DMS79 treated with DMSO at 0.1 percent for 48 hours (cell line): ENCODE measurements around the gene TPI1.
A peak's percentile ranks its signal among the peaks of the same experiment; 100 is the strongest.

Experiments
- DNase-seq: peaks from one replicate; lab custom pipeline; 2025; lab: John Stamatoyannopoulos, UW

The TPI1 gene

GRCh38 chr12:6867413-6868210 lies at the start of gene TPI1:
Gene TPI1 (plus strand): TSS chr12:6867531. CDS start chr12:6867567, 36 bp downstream.
- peak; percentile 74 for DNase-seq

DNA sequence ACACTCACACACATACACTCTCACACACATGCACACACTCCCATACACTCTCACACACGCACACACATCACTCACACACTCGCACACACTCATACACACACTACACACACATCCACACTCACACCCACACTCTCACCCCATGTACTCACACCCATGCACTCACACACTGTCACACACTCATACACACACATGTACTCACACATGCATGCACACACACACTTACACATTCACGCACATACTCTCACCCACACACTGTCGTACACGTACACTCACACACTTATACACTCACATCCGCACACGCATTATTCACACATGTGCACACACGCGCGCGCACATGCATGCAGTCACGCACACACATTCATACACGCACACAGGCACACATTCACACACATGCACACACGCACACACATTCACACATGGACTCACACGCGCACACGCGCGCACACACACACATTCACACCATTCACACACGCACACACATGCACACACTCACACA lies 49.6 kb upstream of the TPI1 start:
- DNase-seq = no peak

DNA sequence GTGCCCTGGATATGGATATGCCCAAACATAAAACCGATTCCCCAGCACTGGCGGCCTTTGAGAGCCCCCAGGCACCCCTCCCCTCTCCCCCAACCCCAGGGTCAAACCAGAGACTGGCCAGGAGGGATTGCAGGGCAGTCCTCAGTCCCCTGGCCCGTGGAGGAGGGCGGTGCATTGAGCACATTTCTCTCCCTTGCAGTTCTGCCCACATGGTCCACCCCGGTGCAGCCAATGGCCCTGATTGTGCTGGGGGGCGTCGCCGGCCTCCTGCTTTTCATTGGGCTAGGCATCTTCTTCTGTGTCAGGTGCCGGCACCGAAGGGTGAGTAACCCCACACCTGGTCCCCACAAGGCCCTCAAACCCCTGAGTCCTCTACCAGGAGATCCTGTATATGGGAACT lies 49.1 kb upstream of the TPI1 start:
- no peak for DNase-seq

- DNase-seq = no peak
Observed at GRCh38 chr12:6818645-6819044, 48.7 kb upstream of the TPI1 start.

DNA sequence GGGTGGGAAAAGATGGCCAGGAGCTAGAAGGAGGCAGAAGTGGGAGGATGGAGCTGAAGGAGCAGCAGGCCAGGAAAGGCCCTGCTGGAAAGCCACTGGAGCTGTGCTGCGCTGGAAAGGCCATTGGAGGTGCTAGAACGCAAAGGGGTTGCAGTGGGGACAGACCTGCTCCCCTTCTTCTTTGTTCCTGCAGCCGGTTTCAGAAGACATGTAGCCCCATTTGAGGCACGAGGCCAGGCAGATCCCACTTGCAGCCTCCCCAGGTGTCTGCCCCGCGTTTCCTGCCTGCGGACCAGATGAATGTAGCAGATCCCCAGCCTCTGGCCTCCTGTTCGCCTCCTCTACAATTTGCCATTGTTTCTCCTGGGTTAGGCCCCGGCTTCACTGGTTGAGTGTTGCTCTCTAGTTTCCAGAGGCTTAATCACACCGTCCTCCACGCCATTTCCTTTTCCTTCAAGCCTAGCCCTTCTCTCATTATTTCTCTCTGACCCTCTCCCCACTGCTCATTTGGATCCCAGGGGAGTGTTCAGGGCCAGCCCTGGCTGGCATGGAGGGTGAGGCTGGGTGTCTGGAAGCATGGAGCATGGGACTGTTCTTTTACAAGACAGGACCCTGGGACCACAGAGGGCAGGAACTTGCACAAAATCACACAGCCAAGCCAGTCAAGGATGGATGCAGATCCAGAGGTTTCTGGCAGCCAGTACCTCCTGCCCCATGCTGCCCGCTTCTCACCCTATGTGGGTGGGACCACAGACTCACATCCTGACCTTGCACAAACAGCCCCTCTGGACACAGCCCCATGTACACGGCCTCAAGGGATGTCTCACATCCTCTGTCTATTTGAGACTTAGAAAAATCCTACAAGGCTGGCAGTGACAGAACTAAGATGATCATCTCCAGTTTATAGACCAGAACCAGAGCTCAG lies 48.0 kb upstream of the TPI1 start:
- no peak for DNase-seq

GRCh38 chr12:6820166-6820565 lies 47.2 kb upstream of the TPI1 start:
- no peak for DNase-seq

DNA sequence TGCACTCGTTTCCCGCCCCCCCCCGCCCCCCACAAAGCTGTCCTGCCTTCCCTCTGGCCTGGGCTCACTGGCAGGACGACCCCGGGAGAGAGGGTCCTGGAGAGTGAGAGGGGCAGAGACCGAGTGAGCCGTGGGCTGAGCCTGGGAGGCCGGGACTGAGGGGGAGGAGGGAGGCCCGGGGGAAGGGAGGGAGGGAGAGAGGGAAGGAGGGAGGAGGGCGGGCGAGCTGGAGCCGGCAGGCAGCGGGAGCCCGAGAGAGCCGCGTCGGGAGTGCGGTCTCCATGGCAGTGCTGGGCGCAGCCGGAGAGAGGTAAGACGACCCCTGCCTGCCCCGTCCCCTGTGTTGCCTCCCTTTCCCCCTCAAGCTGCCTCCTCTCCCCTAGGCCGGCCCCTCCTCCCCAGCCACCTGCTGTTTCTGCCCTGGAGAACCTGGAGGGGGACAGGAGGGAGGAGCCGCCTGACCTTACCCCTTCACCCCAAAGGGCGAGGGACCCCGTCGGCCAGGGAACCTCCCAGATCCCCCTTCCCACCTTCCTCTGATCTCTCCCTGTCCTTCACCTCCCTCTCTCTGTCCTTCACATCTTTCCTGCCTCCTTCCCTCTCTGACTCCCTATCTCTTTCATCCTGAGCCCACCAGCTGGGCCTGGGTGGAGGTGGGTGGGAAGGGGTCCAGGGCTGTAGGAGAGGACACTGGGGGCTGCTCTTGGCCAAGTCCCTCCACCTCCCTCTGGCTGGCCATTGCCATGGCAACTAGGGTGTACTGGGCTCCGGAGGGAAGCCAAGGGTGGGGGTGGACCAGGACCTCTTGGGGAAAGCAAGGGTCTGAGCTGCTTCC lies 45.5 kb upstream of the TPI1 start, which contains the start of gene GPR162:
Gene GPR162, plus strand, starts transcription at position 231 of the 835 bp plus-strand sequence. CDS start 2,078 bp downstream, outside the sequence.
- peak; percentile 74 for DNase-seq

DNA sequence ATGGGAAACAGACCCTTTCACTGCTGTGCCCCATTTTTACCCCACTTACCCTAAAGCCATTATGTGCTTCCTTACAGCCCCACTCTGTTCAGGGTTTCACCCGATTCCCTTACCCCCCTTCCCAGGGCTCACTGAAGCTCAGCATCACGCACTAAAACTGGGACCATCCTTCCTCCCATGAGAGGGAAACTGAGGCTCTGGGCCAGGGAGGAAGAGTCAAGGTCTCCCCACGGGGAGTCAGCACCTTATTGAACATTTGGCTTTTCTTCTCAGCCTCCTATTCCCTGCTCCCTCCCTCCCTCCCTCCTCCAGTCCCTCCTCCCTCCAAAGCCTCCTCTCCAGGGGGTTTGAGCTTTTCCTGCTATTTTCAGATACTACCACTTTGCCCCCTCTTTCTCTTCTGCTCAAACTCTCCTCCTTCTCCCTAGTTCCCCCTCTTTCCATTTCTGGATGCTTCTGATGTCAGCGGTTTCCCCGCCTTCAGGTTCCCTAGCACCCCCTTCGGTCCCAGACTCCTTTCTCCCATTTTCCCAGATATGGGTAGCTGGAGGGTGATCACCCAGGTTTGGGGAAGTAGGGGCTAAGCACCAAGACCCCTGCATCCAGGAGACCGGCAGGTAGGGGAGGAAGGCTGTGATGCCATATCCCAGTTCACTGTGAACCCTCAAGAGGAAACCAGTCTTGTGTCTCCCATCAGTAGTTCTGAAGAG lies 44.8 kb upstream of the TPI1 start:
- DNase-seq = no peak

DNA sequence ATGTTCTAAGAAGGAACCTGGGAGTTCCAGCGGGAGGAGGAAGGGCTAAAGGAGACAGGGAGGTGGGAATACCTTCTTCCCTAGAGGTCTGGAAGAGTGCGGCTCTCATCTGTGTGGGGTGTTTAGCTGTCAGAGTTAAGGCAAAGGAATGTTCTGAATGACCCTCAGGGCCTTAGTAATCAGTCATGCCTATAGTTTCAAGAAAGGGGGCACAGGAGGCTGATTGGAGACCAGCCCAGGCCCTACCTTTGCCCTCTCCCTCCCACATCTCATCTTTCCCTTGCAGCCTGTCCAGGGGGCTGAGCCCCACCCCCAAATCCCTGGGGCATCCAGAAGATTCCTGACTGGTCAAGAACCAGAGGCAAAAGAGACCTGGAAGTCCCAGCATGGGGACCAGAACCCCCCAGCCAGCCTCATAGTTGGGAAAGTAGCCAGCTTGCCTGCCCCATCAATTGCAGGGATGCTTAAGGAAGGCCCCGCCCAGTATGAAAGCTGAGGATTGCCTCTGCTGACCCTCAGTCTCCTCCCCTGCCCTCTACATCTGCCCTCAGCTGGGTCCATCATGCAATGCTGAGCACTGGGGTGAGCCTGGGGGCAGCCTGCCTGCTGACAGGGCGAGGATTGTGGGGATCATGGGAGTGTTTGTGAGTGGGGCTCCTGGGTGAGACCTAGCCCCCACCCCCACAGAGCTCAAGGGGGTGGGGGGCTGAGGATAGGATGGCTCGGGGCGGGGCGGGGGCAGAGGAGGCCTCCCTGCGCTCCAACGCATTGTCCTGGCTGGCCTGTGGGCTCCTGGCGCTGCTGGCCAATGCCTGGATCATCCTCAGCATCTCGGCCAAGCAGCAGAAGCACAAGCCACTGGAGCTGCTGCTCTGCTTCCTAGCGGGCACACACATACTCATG lies 43.9 kb upstream of the TPI1 start:
- DNase-seq = no peak

DNA sequence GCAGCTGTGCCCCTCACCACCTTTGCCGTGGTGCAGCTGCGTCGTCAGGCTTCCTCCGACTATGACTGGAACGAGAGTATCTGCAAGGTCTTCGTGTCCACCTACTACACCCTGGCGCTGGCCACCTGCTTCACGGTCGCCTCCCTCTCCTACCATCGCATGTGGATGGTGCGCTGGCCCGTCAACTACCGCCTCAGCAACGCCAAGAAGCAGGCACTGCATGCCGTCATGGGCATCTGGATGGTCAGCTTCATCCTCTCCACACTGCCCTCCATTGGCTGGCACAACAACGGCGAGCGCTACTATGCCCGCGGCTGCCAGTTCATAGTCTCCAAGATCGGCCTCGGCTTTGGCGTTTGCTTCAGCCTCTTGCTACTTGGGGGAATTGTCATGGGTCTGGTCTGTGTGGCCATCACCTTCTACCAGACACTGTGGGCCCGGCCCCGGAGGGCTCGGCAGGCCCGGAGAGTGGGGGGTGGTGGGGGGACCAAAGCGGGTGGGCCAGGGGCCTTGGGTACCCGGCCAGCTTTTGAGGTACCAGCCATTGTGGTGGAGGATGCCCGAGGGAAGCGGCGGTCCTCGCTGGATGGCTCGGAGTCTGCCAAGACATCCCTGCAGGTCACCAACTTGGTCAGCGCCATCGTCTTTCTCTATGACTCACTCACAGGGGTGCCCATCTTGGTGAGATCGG lies 43.1 kb upstream of the TPI1 start:
- DNase-seq = no peak

DNA sequence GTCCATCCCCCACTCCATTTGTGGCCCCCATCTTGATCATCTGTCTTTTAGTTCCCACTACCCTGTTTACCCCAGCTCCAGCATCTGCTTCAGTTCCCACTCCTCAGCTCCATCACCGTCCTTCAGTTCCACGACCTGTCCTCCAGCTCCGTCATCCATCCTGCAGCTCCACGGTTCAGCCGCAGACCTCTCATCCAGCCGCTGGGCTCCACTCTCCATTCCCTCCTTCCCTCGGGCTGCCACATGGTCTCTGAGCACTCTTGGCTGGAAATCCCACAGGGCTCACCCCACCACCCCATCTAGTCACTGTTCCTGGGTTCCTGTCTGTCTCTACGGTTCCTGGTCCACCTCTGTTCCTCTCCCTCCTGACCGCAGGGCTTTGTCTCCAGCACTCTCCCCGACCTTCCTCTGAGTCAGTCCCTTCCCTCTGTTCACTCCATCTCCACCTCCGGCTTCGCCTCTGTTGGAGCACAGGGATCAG lies 42.4 kb upstream of the TPI1 start:
- no peak for DNase-seq

DNA sequence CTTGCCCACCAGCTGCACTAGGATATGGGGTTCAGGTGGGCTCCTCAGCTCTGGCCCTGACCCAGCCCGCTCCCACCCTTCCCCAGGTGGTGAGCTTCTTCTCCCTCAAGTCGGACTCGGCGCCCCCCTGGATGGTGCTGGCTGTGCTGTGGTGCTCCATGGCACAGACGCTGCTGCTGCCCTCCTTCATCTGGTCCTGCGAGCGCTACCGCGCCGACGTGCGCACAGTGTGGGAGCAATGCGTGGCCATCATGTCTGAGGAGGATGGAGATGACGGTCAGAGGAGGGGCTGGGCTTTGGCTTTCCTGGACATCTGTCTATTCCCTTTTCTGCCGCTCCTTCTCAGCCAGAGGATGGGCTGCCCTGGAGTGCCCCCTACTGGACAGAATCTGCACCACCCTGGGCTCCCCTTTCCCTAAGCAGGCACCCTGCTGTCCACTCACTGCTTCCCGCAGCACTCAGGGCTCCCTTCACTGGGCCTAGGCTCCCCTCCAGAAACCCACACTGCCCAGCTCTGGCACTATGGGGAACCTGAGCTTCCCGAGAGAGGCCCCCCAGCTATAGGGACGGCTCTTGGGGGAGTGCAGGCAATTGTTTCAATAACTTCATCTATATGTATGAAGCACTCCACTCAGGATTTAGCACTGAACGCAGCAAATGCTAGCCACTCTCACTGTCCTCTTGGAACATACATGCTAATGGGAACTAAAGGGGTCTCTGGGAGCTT lies 41.8 kb upstream of the TPI1 start:
- DNase-seq = peak; percentile 65

DNA sequence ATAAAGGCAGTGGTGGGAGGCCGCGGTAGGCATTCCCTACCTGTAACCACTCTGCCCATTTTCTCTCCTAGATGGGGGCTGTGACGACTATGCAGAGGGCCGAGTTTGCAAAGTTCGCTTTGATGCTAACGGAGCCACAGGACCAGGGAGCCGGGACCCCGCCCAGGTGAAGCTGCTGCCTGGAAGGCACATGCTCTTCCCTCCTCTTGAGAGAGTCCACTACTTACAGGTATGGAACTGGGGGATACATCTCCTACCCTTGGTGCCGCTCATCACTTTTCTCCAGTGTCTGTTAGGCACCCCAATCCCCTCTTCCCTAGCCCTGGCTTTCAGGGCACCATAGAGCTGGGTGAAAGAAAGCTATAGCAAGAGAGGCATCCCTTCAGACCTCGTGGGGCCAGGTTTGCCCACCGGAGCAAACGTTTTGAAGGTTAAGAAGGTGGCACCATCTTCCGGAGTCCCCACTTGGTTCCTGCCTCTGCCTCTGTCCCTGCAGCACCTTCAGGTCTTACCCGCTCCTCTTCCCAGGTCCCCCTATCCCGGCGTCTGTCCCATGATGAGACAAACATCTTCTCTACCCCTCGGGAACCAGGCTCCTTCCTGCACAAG lies 41.1 kb upstream of the TPI1 start:
- no peak for DNase-seq

DNA sequence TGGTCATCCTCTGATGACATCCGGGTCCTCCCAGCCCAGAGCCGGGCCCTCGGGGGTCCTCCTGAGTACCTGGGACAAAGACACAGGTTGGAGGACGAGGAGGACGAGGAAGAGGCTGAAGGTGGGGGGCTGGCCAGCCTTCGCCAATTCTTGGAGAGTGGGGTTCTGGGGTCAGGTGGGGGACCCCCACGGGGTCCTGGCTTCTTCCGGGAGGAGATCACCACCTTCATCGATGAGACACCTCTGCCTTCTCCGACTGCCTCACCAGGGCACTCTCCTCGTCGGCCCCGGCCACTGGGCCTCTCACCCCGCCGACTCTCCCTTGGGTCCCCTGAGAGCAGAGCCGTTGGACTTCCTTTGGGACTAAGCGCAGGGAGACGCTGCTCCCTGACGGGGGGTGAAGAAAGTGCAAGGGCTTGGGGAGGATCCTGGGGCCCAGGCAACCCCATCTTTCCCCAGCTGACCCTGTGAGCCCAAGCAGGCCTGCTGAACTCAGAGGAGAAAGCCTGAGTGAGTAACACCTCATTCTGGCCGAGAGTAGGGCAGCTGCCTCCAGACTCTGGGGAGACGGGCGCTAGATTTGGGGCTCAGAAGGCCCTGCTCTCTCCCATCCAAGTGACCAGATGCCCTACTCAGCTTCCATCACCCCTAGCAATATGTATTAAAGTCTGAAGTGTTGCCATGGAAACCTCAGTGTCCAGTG lies 40.4 kb upstream of the TPI1 start:
- no peak for DNase-seq

GRCh38 chr12:6827437-6827911 lies 39.9 kb upstream of the TPI1 start:
- peak; percentile 81 for DNase-seq

- DNase-seq = peak; percentile 59
Observed at GRCh38 chr12:6827982-6828780, 39.1 kb upstream of the TPI1 start, which contains the start of gene P3H3. Gene P3H3 (plus strand): TSS chr12:6828407. CDS start chr12:6828441, 34 bp downstream.
